Measurements from ENCODE around the gene FLVCR2. TPM values are rescaled to one million over a fixed set of nuclear protein-coding genes. Genes with fewer than 3 reads are reported as not detected.

The FLVCR2 gene
- total and polyA plus RNA-seq, 2 donors from 2014 or later = 7.1 to 17.0 TPM

DNA sequence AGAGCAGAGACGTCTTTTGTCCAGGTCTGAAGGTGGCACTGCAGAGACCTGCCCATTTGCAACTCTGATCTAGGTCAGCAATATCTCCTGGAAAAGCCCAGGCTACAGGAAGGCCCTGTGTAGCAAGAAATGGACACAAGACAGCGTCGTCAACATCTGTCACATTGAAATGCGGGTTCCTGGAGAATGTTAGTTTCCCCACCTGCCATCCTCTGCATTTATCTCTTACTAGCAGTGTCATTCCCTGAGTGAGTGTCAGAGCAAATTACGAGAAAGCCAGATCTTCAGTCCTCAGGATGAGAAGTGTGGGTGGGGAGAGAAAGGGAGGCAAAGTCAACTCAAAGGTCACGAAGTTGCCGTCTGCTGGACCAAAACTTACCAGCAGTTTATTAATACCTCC lies 27.4 kb upstream of the FLVCR2 start:
- Histone ChIP-seq H3K4me3 (ENCODE audit: low read length in 3 of 3) (no peak overlapping the region), H3K36me3 (ENCODE audit: control insufficient read depth in 2 of 3, insufficient read depth in 3 of 3, low read length in 3 of 3) (no peaks in the 10 kb centered on the region), H3K9ac (ENCODE audit: low read length in 3 of 3) (no peak overlapping the region), H3K4me1 (ENCODE audit: control insufficient read depth in 2 of 3, insufficient read depth in 2 of 3, low read depth in 1 of 3, low read length in 3 of 3) (peaks cover 0 to 3% (median 0%) of the 10 kb centered on the region in 3 donors), H3K27me3 (ENCODE audit: control insufficient read depth, insufficient read depth, low read length) (no peaks in the 10 kb centered on the region), H3K9me3 (ENCODE audit: control insufficient read depth in 2 of 3, insufficient read depth in 1 of 3, low read length in 3 of 3) (no peaks in the 10 kb centered on the region), H3K27ac (ENCODE audit: low read depth in 2 of 2, low read length in 2 of 2) (no peak overlapping the region)
- no peak for TF ChIP-seq CTCF (IDR thresholded peaks at IDR 0.05; ENCODE audit: borderline replicate concordance, extremely low read depth, insufficient read depth)
- DNase-seq (no peak), FAIRE-seq (no peak)
- intact Hi-C loops (cut with DNase I) = no loop called here

DNA sequence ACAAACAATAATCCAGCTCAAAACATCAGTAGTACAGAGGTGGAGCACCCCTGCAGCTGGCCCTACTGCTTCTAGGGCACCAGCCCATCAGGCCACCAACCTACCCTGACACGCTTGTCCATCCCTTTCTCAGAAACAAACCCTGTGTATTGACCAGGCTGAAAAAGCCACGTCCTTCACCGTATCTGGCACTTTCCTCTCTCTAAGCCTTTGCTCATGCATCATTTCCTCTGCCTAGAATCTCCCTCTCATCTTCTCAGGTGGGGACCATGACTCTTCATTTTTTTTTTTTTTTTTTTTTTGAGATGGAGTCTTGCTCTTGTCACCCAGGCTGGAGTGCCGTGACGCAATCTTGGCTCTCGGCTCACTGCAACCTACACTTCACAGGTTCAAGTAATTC lies 25.3 kb upstream of the FLVCR2 start:
- TF ChIP-seq CTCF (IDR thresholded peaks at IDR 0.05; ENCODE audit: borderline replicate concordance, extremely low read depth, insufficient read depth) = no peak
- no peaks in the 10 kb centered on the region for H3K27me3 ChIP-seq (ENCODE audit: control insufficient read depth, insufficient read depth, low read length)
- FAIRE-seq (no peak), DNase-seq (no peak)
- H3K4me1 ChIP-seq (ENCODE audit: control insufficient read depth in 2 of 3, insufficient read depth in 2 of 3, low read depth in 1 of 3, low read length in 3 of 3) = no peaks in the 10 kb centered on the region
- H3K4me3 ChIP-seq (ENCODE audit: low read length in 3 of 3) = no peak overlapping the region
- H3K9ac ChIP-seq (ENCODE audit: low read length in 3 of 3) = no peak overlapping the region
- H3K36me3 ChIP-seq (ENCODE audit: control insufficient read depth in 2 of 3, insufficient read depth in 3 of 3, low read length in 3 of 3) = no peaks in the 10 kb centered on the region
- H3K27ac ChIP-seq (ENCODE audit: low read depth in 2 of 2, low read length in 2 of 2) = no peak overlapping the region
- intact Hi-C loops (cut with DNase I) = no loop called here
- H3K9me3 ChIP-seq (ENCODE audit: control insufficient read depth in 2 of 3, insufficient read depth in 1 of 3, low read length in 3 of 3) = no peaks in the 10 kb centered on the region

DNA sequence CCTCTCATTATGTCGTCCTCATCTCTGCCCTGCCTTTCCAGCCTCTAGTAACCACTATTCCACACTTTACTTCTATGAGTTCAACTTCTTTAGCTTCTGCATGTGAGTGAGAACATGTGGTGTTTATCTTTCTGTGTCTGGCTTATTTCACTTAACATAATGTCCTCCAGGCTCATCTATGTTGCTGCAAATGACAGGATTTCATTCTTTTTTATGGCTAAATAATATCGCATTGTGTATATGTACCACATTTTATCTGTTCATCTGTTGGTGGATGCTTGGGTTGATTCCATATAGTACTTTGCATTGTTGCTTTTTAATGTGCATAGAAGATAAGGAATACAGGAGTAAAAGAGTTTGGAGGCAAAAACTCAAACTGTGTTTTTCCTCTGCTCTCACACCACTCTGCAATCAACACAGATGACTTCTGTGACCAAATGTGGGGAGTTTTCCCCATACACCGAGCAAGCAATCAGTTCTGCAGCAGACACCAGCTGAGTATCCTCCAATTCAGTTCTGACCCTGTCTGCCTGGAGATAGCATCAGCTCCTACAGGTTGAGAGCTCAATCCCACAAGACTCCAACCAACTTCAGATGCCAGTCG lies 24.6 kb upstream of the FLVCR2 start:
- no peak overlapping the region for H3K9ac ChIP-seq (ENCODE audit: low read length in 3 of 3)
- no peaks in the 10 kb centered on the region for H3K9me3 ChIP-seq (ENCODE audit: control insufficient read depth in 2 of 3, insufficient read depth in 1 of 3, low read length in 3 of 3)
- TF ChIP-seq CTCF (IDR thresholded peaks at IDR 0.05; ENCODE audit: borderline replicate concordance, extremely low read depth, insufficient read depth) = no peak
- H3K4me3 ChIP-seq (ENCODE audit: low read length in 3 of 3) = no peak overlapping the region
- H3K4me1 ChIP-seq (ENCODE audit: control insufficient read depth in 2 of 3, insufficient read depth in 2 of 3, low read depth in 1 of 3, low read length in 3 of 3) = no peaks in the 10 kb centered on the region
- DNase-seq = no peak
- no peak for FAIRE-seq
- H3K36me3 ChIP-seq (ENCODE audit: control insufficient read depth in 2 of 3, insufficient read depth in 3 of 3, low read length in 3 of 3) = no peaks in the 10 kb centered on the region
- intact Hi-C loops (cut with DNase I) = no loop called here
- no peak overlapping the region for H3K27ac ChIP-seq (ENCODE audit: low read depth in 2 of 2, low read length in 2 of 2)
- H3K27me3 ChIP-seq (ENCODE audit: control insufficient read depth, insufficient read depth, low read length) = no peaks in the 10 kb centered on the region

DNA sequence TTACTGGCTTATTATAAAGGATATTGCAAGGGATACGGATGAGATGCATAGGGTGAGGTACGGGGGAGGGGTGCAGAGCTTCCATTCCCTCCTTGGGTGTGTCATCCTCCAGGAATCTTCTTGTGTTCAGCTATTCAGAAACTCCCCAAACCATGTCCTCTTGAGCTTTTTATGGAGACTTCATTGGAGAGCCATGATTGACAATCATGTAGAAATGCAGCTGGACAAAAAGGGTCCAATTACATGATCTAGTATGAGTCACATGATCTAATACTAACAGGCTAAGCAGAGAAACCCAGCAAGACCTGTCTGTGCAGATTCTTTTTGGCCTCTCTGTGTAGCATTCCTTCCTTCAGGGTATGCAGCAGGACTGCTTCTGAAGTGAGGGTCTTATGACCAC lies 23.9 kb upstream of the FLVCR2 start:
- Histone ChIP-seq H3K4me1 (ENCODE audit: control insufficient read depth in 2 of 3, insufficient read depth in 2 of 3, low read depth in 1 of 3, low read length in 3 of 3) (no peaks in the 10 kb centered on the region), H3K27me3 (ENCODE audit: control insufficient read depth, insufficient read depth, low read length) (no peaks in the 10 kb centered on the region), H3K9ac (ENCODE audit: low read length in 3 of 3) (no peak overlapping the region), H3K9me3 (ENCODE audit: control insufficient read depth in 2 of 3, insufficient read depth in 1 of 3, low read length in 3 of 3) (no peaks in the 10 kb centered on the region), H3K36me3 (ENCODE audit: control insufficient read depth in 2 of 3, insufficient read depth in 3 of 3, low read length in 3 of 3) (no peaks in the 10 kb centered on the region), H3K27ac (ENCODE audit: low read depth in 2 of 2, low read length in 2 of 2) (no peak overlapping the region), H3K4me3 (ENCODE audit: low read length in 3 of 3) (no peak overlapping the region)
- no peak for TF ChIP-seq CTCF (IDR thresholded peaks at IDR 0.05; ENCODE audit: borderline replicate concordance, extremely low read depth, insufficient read depth)
- FAIRE-seq = no peak
- DNase-seq = no peak
- intact Hi-C loops (cut with DNase I) = no loop called here
